ENCODE data around the gene KRTAP9-9. TPM values are rescaled to one million over a fixed set of nuclear protein-coding genes. Genes with fewer than 3 reads are reported as not detected.

The KRTAP9-9 gene
- polyA plus RNA-seq, 1 donor from 2014 or later: not detected

GRCh38 chr17:41264599-41264998, 9.4 kb downstream of the KRTAP9-9 start:
- no peak overlapping the region for H3K4me3 ChIP-seq (ENCODE audit: low read length)
- no peak overlapping the region for H2AFZ ChIP-seq (ENCODE audit: low read depth, low read length)
- TF ChIP-seq CTCF (IDR thresholded peaks at IDR 0.05; ENCODE audit: poor library complexity, severe bottlenecking) (no peak), TAF1 (IDR thresholded peaks at IDR 0.05; ENCODE audit: low read depth) (no peak), EP300 (conservative IDR thresholded peaks at IDR 0.05; ENCODE audit: poor library complexity, severe bottlenecking) (no peak), RAD21 (conservative IDR thresholded peaks at IDR 0.05) (no peak), POLR2AphosphoS5 (IDR thresholded peaks at IDR 0.05) (no peak), MXI1 (conservative IDR thresholded peaks at IDR 0.05; ENCODE audit: poor library complexity, severe bottlenecking) (no peak)
- H3K27ac ChIP-seq (ENCODE audit: low read length): no peak overlapping the region
- H3K4me2 ChIP-seq (ENCODE audit: low read length): no peak overlapping the region
- no peaks in the 10 kb centered on the region for H4K20me1 ChIP-seq (ENCODE audit: insufficient read depth)
- H3K9ac ChIP-seq (ENCODE audit: low read length): no peak overlapping the region
- no peaks in the 10 kb centered on the region for H3K79me2 ChIP-seq (replicated peaks; ENCODE audit: insufficient read depth, low read length)
- H3K27me3 ChIP-seq (ENCODE audit: insufficient read depth, low read depth, low read length): no peaks in the 10 kb centered on the region
- no peaks in the 10 kb centered on the region for H3K9me3 ChIP-seq (ENCODE audit: low read length)
- H3F3A ChIP-seq (ENCODE audit: insufficient read depth, low read length, poor library complexity, severe bottlenecking): no peaks in the 10 kb centered on the region
- no peaks in the 10 kb centered on the region for H3K9me2 ChIP-seq (ENCODE audit: insufficient read depth, low read length)
- no peaks in the 10 kb centered on the region for H3K36me3 ChIP-seq (ENCODE audit: insufficient read depth, low read length)

- TF ChIP-seq MXI1 (conservative IDR thresholded peaks at IDR 0.05; ENCODE audit: poor library complexity, severe bottlenecking): no peak
- no peak for TF ChIP-seq TAF1 (IDR thresholded peaks at IDR 0.05; ENCODE audit: low read depth)
- TF ChIP-seq CTCF (IDR thresholded peaks at IDR 0.05; ENCODE audit: poor library complexity, severe bottlenecking): no peak
- TF ChIP-seq EP300 (conservative IDR thresholded peaks at IDR 0.05; ENCODE audit: poor library complexity, severe bottlenecking): no peak
- TF ChIP-seq EZH2 (IDR thresholded peaks at IDR 0.05; ENCODE audit: borderline replicate concordance, insufficient read depth, low read length, poor library complexity, severe bottlenecking): no peak
- no peak for TF ChIP-seq SMC3 (conservative IDR thresholded peaks at IDR 0.05; ENCODE audit: poor library complexity)
- TF ChIP-seq REST (IDR thresholded peaks at IDR 0.05; ENCODE audit: borderline replicate concordance): no peak
- TF ChIP-seq POLR2AphosphoS5 (IDR thresholded peaks at IDR 0.05): no peak
- no peak for TF ChIP-seq RAD21 (conservative IDR thresholded peaks at IDR 0.05)
- no peaks in the 10 kb centered on the region for H3K9me3 ChIP-seq (ENCODE audit: low read length)
- no peak within 1 kb of the TSS for H3K4me2 ChIP-seq (ENCODE audit: low read length)
- no peaks in the 10 kb centered on the region for H3F3A ChIP-seq (ENCODE audit: insufficient read depth, low read length, poor library complexity, severe bottlenecking)
- H3K9ac ChIP-seq (ENCODE audit: low read length): no peak within 1 kb of the TSS
- H3K27me3 ChIP-seq (ENCODE audit: insufficient read depth, low read depth, low read length): no peaks in the 10 kb centered on the region
- H3K27ac ChIP-seq (ENCODE audit: low read length): no peak within 1 kb of the TSS
- no peak within 1 kb of the TSS for H2AFZ ChIP-seq (ENCODE audit: low read depth, low read length)
- H3K4me3 ChIP-seq (ENCODE audit: low read length): no peak within 1 kb of the TSS
- H3K9me2 ChIP-seq (ENCODE audit: insufficient read depth, low read length): no peaks in the 10 kb centered on the region
- no peaks in the 10 kb centered on the region for H3K79me2 ChIP-seq (replicated peaks; ENCODE audit: insufficient read depth, low read length)
- no peaks in the 10 kb centered on the region for H3K36me3 ChIP-seq (ENCODE audit: insufficient read depth, low read length)
- no peaks in the 10 kb centered on the region for H4K20me1 ChIP-seq (ENCODE audit: insufficient read depth)
Observed at GRCh38 chr17:41265078-41265477, 9.9 kb downstream of the KRTAP9-9 start, which contains the start of gene KRTAP9-6. KRTAP9-6 (plus strand) TSS chr17:41265378; CDS start chr17:41265378, 0 bp downstream.
